AG09319 (cell line): ENCODE results near the gene SLC26A3.

Experiments
- DNase-seq: peaks from one replicate; pipeline ENCODE4 v3.0.0-alpha.2; 2010; ENCODE audit warnings: low read depth; ENCODE audit errors: extremely low read depth
- TF ChIP-seq, protein P1 (sequence below): IDR thresholded peaks from 2 replicates; pipeline ENCODE4 v1.5.1; 2011; ENCODE audit warnings: low read depth, mild to moderate bottlenecking, inconsistent platforms, low read length, moderate library complexity

SLC26A3 gene

DNA sequence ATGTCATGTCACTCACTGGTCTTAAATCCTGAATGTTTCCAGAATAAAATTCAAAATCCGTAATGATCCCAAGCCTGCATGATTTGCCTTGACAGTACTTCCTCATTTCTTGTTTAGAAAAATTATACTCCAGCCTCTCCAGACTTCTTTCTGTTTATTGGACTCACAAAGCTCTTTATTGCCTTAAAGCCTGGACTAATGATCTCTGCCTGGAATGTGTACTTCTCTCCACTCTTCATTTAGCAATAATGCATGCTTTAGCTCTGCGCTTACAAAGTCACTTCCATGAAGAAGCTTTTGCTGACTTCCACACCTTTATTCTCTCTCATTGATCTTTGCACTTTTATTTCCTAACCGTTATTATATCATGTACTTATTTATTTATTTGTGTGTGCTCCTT is 27.4 kb upstream of the SLC26A3 start:
- no peak for DNase-seq
- TF ChIP-seq, protein P1, sequence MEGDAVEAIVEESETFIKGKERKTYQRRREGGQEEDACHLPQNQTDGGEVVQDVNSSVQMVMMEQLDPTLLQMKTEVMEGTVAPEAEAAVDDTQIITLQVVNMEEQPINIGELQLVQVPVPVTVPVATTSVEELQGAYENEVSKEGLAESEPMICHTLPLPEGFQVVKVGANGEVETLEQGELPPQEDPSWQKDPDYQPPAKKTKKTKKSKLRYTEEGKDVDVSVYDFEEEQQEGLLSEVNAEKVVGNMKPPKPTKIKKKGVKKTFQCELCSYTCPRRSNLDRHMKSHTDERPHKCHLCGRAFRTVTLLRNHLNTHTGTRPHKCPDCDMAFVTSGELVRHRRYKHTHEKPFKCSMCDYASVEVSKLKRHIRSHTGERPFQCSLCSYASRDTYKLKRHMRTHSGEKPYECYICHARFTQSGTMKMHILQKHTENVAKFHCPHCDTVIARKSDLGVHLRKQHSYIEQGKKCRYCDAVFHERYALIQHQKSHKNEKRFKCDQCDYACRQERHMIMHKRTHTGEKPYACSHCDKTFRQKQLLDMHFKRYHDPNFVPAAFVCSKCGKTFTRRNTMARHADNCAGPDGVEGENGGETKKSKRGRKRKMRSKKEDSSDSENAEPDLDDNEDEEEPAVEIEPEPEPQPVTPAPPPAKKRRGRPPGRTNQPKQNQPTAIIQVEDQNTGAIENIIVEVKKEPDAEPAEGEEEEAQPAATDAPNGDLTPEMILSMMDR, result no peak

- TF ChIP-seq, protein P1, result no peak
- DNase-seq, result no peak
These were observed 25.5 kb upstream of the SLC26A3 start for GRCh38 chr7:107828540-107828939.

- TF ChIP-seq, protein P1, result no peak
- no peak for DNase-seq
These were observed 24.5 kb upstream of the SLC26A3 start for GRCh38 chr7:107827501-107827900.

DNA sequence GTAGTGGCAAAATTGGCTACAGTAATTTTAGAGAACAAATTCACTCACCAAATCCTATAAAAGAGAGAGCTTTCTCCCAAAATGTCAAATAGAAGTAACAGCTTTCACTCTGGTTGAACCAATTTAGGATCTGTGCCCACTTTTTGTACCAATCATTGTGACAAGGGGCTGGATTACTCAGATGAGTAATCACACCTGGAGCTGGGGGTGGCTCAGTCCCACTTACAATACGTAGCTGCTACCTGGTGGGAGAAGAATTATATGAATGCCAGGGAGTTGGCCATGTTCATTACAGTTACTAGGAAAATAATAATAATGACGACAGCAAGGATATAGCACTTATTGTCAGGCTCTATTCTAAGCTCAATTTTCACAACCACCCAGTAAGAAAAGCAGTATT is 23.4 kb upstream of the SLC26A3 start:
- DNase-seq, result no peak
- TF ChIP-seq, protein P1, result no peak

DNA sequence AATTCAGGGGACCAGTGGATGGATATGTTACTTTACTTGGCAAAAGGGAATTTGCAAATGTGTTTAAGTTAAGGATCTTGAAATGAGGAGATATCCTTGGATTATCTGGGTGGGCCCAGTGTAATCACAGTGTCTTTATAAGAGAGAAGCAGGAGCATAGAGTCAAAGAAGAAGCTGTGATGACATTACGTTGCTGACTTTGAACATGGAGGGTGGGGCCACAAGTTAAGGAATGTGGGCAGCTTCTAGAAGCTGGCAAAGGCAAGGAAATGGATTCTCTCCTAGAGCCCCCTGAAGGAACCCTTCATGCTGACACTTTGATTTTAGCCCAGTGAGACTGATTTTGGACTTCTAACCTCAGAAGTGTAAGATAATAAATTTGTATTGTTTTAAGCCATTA is 21.8 kb upstream of the SLC26A3 start:
- no peak for DNase-seq
- TF ChIP-seq, protein P1, result no peak

DNA sequence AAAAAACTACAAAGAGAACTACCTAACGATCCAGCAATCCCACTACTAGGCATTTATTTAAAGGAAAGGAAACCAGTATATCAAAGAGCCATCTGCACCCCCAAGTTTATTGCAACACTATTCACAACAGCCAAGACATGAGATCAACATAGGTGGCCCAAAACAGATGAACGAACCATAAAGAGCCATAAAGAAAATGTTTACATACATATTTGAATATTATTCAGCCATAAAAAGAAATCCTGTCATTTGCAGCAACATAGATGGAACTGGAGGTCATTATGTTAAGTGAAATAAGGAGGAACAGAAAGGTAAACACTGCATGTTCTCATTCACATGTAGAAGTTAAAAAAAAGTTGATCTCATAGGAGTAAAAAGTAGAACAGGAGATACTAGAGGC is 15.6 kb upstream of the SLC26A3 start:
- TF ChIP-seq, protein P1, result no peak
- DNase-seq, result no peak

DNA sequence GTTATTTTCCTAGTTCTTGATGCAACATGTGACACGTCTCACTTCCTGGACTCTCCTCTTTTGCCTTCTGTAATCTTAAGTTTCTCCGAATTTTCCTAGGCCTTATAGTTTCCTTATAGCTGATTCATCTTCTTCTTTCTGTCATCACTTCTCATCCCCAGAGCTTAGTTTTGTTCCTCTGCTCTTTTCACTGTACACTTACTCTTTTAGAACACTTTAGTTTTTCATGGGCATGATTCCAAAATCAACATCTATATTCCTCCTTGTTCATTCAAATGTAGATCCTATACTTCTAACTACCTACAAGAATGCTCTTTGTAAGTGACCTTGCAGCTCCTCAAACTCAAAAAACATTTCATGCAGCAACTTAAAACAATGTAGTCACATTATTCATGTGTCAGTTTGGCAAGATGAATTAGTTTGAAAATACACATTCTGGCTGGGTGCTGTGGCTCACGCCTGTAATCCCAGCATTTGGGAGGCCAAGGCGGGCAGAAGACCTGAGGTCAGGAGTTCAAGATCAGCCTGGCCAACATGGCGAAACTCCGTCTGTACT is 13.1 kb upstream of the SLC26A3 start:
- TF ChIP-seq, protein P1, result no peak
- no peak for DNase-seq
